Smooth muscle cell (in vitro differentiated cells): Measurements from ENCODE around the gene GRID1. TPM values are rescaled to one million over a fixed set of nuclear protein-coding genes. Genes with fewer than 3 reads are reported as not detected.

ENCODE experiments used
- DNase-seq: peaks from one replicate; lab custom pipeline; 2025; ENCODE audit not compliant: unreplicated experiment; lab: John Stamatoyannopoulos, UW
- H2AFZ ChIP-seq: fragments of 200-600 bp; sonication (generic); 2 replicates; pipeline ENCODE4 v1.6.0; 2016; ENCODE audit warnings: antibody characterized with exemption, low read depth, mild to moderate bottlenecking
- H3F3A ChIP-seq: fragments of 200-600 bp; sonication (generic); 2 replicates; pipeline ENCODE4 v1.6.0; 2017; ENCODE audit warnings: antibody characterized with exemption, low read depth
- H3K27ac ChIP-seq: fragments of 200-600 bp; sonication (generic); 2 replicates; pipeline ENCODE4 v1.5.1; 2016; ENCODE audit warnings: low read depth, mild to moderate bottlenecking
- H3K27me3 ChIP-seq: fragments of 200-600 bp; sonication (generic); 2 replicates; pipeline ENCODE4 v1.6.1; 2016; ENCODE audit warnings: low read depth, mild to moderate bottlenecking
- H3K36me3 ChIP-seq: fragments of 200-600 bp; sonication (generic); 2 replicates; pipeline ENCODE4 v1.5.1; 2016; ENCODE audit warnings: low read depth
- H3K4me1 ChIP-seq: fragments of 200-600 bp; sonication (generic); 2 replicates; pipeline ENCODE4 v1.5.1; 2016; ENCODE audit warnings: low read depth
- H3K4me2 ChIP-seq: fragments of 200-600 bp; sonication (generic); 2 replicates; pipeline ENCODE4 v1.6.0; 2016; ENCODE audit warnings: mild to moderate bottlenecking
- H3K4me3 ChIP-seq: fragments of 200-600 bp; sonication (generic); 2 replicates; pipeline ENCODE4 v1.5.1; 2016; ENCODE audit warnings: mild to moderate bottlenecking
- H3K79me2 ChIP-seq: fragments of 200-600 bp; sonication (generic); 2 replicates; pipeline ENCODE4 v1.6.0; 2016; ENCODE audit warnings: low read depth, mild to moderate bottlenecking
- H3K9ac ChIP-seq: fragments of 200-600 bp; sonication (generic); 2 replicates; pipeline ENCODE4 v1.6.0; 2016; ENCODE audit warnings: low read depth
- H3K9me3 ChIP-seq: fragments of 200-600 bp; sonication (generic); replicated peaks from 2 replicates; pipeline ENCODE4 v1.5.1; 2016; ENCODE audit warnings: low read depth
- H4K20me1 ChIP-seq: fragments of 200-600 bp; sonication (generic); 2 replicates; pipeline ENCODE4 v1.6.0; 2016; ENCODE audit warnings: low read depth
- WGBS: methylation state at CpG from one replicate; pipeline ENCODE4 v1.1.7; 2016; ENCODE audit warnings: low lambda C conversion rate; 5-methylcytosine and 5-hydroxymethylcytosine counted together
- polyA plus RNA-seq: library from polyadenylated mRNA; unstranded; fragments of >200 nt; fragmentation: Nextera tagmentation; extraction: Ambion mirVana; gene quantifications from 2 replicates; pipeline ENCODE4 v1.2.1, GENCODE V29; 2016
- total RNA-seq: library from RNA; depleted of rRNA; stranded (reverse); fragments of >200 nt; gene quantifications from 2 replicates; pipeline ENCODE4 v1.2.3, GENCODE V29; 2014
- TF ChIP-seq, protein P1 (sequence below): fragments of 200-600 bp; sonication (generic); IDR thresholded peaks from 2 replicates; pipeline ENCODE4 v1.5.1; 2017; ENCODE audit warnings: borderline replicate concordance, mild to moderate bottlenecking, antibody characterized with exemption; ENCODE audit not compliant: insufficient read depth, poor library complexity, severe bottlenecking

Gene GRID1
- total and polyA plus RNA-seq, 2 experiments from 2014 or later: 4.4 to 7.4 TPM

DNA sequence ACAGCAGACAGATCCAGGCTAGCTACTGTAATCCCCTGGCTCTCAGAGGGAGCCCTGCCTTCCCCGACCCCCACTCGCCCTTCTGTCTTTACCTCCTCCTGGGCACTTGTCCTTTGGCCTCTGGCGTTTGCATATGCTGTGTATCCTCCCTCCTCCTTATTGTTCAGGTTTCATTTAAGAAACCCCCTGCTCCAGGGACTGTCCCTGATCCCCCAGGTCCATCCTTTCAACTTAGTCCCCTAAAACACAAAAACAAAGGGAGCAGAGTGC, 25.7 kb downstream of the GRID1 start:
- peaks cover 79% of the 10 kb centered on the region for H4K20me1 ChIP-seq
- H3K27ac ChIP-seq: no peak overlapping the region
- no peak overlapping the region for H2AFZ ChIP-seq
- H3K4me3 ChIP-seq: no peak overlapping the region
- 81% methylated on average over 3 of the region's 3 CpGs for WGBS
- DNase-seq: no peak
- no peak overlapping the region for H3K4me2 ChIP-seq
- H3K79me2 ChIP-seq: no peaks in the 10 kb centered on the region
- H3K27me3 ChIP-seq: no peaks in the 10 kb centered on the region
- H3K9me3 ChIP-seq: no peaks in the 10 kb centered on the region
- TF ChIP-seq, protein P1, sequence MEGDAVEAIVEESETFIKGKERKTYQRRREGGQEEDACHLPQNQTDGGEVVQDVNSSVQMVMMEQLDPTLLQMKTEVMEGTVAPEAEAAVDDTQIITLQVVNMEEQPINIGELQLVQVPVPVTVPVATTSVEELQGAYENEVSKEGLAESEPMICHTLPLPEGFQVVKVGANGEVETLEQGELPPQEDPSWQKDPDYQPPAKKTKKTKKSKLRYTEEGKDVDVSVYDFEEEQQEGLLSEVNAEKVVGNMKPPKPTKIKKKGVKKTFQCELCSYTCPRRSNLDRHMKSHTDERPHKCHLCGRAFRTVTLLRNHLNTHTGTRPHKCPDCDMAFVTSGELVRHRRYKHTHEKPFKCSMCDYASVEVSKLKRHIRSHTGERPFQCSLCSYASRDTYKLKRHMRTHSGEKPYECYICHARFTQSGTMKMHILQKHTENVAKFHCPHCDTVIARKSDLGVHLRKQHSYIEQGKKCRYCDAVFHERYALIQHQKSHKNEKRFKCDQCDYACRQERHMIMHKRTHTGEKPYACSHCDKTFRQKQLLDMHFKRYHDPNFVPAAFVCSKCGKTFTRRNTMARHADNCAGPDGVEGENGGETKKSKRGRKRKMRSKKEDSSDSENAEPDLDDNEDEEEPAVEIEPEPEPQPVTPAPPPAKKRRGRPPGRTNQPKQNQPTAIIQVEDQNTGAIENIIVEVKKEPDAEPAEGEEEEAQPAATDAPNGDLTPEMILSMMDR: no peak
- H3K9ac ChIP-seq: no peak overlapping the region
- no peaks in the 10 kb centered on the region for H3F3A ChIP-seq
- no peaks in the 10 kb centered on the region for H3K36me3 ChIP-seq
- peaks cover 14% of the 10 kb centered on the region for H3K4me1 ChIP-seq

DNA sequence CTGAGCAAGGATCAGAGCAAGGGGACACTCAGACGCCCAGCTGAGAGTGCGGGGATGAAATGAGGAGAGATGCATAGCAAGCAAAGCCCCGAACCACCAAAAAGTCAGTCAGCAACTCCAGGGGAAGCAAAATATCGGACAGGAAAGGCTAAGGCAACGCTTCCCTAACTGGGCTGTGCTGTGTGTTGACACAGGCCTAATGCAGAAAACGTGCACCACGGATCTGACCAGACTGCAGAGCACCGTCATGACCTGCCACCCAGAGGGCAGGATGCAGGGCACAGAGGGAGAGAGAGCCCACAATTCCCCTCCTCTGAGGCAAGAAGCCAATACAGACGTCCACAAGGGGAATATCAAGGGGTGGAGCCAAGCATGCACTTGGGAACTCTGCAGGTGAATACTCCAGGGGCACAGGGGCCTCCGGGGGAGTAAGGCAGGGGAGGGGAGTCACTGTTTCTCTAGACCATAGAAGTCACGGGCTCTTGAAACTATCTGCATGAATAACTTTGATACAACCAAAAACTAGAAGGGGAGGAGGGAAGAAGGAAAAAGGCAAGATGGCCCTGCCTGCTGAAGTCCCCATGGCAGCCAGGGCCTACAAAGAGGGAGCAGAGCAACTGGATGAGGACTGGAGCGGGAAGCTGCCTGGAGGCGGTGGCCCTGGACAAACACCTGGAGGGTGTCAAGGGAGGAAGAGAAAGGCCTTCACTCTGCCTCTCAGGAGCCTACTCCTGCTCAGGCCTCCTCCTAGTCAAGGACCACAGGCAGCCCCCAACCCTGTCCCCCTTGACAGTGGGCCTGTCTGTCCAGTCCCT, 26.2 kb downstream of the GRID1 start:
- Histone ChIP-seq H3K9ac (no peak overlapping the region), H3K36me3 (no peaks in the 10 kb centered on the region), H2AFZ (no peak overlapping the region), H3F3A (no peaks in the 10 kb centered on the region), H3K4me2 (no peak overlapping the region), H3K27ac (no peak overlapping the region), H3K4me3 (no peak overlapping the region), H3K79me2 (no peaks in the 10 kb centered on the region), H4K20me1 (peaks cover 79% of the 10 kb centered on the region), H3K9me3 (no peaks in the 10 kb centered on the region), H3K27me3 (peaks cover 2% of the 10 kb centered on the region), H3K4me1 (peaks cover 12% of the 10 kb centered on the region)
- WGBS: 81% methylated on average over 13 of the region's 13 CpGs
- DNase-seq: no peak
- TF ChIP-seq, protein P1: no peak

DNA sequence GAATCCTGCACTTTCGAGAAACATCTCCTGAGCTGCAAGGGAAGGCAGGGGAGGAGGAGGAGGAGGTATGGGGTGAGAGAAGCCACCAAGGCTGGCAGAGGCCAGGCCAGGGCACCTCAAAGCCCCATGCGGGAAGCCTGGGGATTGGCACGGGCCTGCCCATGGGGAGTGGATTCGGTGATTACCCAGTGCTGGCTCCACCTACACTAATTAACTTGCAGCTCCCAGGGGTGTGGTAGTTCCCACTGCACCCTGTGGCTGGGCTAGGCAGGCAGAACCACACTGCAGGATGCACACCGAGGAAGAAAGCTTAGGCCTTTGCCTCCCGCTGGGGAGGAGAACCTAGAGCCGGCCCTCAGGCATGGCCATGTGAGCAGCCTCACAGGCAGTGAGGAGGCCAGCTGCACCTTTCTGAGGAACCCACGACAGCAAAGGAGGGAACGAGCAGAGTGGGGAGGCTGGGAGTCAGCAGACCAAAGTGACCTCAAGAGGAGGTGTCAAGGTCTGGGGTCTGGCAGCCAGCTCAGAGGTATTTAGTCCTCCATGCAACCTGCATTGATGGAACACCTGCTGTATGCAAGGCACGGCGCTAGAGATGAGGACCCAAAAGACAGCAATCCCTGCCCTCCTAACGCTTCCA, 27.2 kb downstream of the GRID1 start:
- peaks cover 12% of the 10 kb centered on the region for H3K4me1 ChIP-seq
- WGBS: 85% methylated on average over 12 of the region's 12 CpGs

More for the DNA sequence above, 27.2 kb downstream of the GRID1 start:
- no peaks in the 10 kb centered on the region for H3F3A ChIP-seq
- H4K20me1 ChIP-seq: peaks cover 78% of the 10 kb centered on the region
- H2AFZ ChIP-seq: no peak overlapping the region
- H3K27me3 ChIP-seq: peaks cover 6% of the 10 kb centered on the region
- H3K27ac ChIP-seq: no peak overlapping the region
- H3K9ac ChIP-seq: no peak overlapping the region
- H3K79me2 ChIP-seq: no peaks in the 10 kb centered on the region
- no peak overlapping the region for H3K4me3 ChIP-seq
- H3K4me2 ChIP-seq: no peak overlapping the region
- DNase-seq: no peak
- H3K36me3 ChIP-seq: no peaks in the 10 kb centered on the region
- no peaks in the 10 kb centered on the region for H3K9me3 ChIP-seq
- TF ChIP-seq, protein P1: no peak
